Stimulated activated CD4-positive, alpha-beta T cell treated with anti-CD3 and anti-CD28 coated beads, Interleukin-15, amount 100 ng/mL, for 1 hour (primary cell): ENCODE measurements around the gene BBS2.
A peak's percentile ranks its signal among the peaks of the same experiment; 100 is the strongest.

ENCODE experiments used
- DNase-seq, 2 donors: peaks; one replicate each; pipeline ENCODE4 v3.0.0-alpha.2; 2020; ENCODE audit warnings: low read depth in 1 of 2, low spot score in 1 of 2

Gene BBS2

GRCh38 chr16:56477096-56477878 lies 42.5 kb downstream of the BBS2 start:
- no peak for DNase-seq

- no peak for DNase-seq
Observed at GRCh38 chr16:56475201-56475600, 44.6 kb downstream of the BBS2 start.

GRCh38 chr16:56470666-56471065 lies 49.2 kb downstream of the BBS2 start:
- DNase-seq, result no peak

- no peak for DNase-seq
Observed at GRCh38 chr16:56470232-56470631, 49.6 kb downstream of the BBS2 start.

- DNase-seq, result no peak
Observed at GRCh38 chr16:56469748-56470147, 50.1 kb downstream of the BBS2 start.

GRCh38 chr16:56468800-56469199 lies 51.0 kb downstream of the BBS2 start:
- DNase-seq, result no peak

GRCh38 chr16:56466344-56466743 lies 53.5 kb downstream of the BBS2 start:
- DNase-seq, result no peak

- DNase-seq, result no peak
Observed at GRCh38 chr16:56463153-56463552, 56.7 kb downstream of the BBS2 start.

GRCh38 chr16:56462064-56462796 lies 57.6 kb downstream of the BBS2 start:
- no peak for DNase-seq

- no peak for DNase-seq
Observed at GRCh38 chr16:56460101-56460500, 59.7 kb downstream of the BBS2 start.

- DNase-seq, result no peak
Observed at GRCh38 chr16:56457927-56458470, 61.8 kb downstream of the BBS2 start.

GRCh38 chr16:56451753-56452689 lies 67.8 kb downstream of the BBS2 start:
- peak in 1 of 2 donors; percentile 29 for DNase-seq

GRCh38 chr16:56450986-56451752 lies 68.7 kb downstream of the BBS2 start, which contains the start of the genes NUDT21 and OGFOD1:
TSS of gene NUDT21 (minus strand) at chr16:56451332. CDS start at chr16:56451202, 130 bp downstream.
TSS of gene OGFOD1 (plus strand) at chr16:56451554. CDS start at chr16:56451613, 59 bp downstream.
- peak; percentile 76 to 80 for DNase-seq

GRCh38 chr16:56450275-56450985 lies 69.4 kb downstream of the BBS2 start:
- DNase-seq, result no peak

GRCh38 chr16:56448005-56448404 lies 71.8 kb downstream of the BBS2 start:
- DNase-seq, result no peak

- no peak for DNase-seq
Observed at GRCh38 chr16:56447286-56447685, 72.5 kb downstream of the BBS2 start.

- no peak for DNase-seq
Observed at GRCh38 chr16:56438038-56438437, 81.8 kb downstream of the BBS2 start.

GRCh38 chr16:56436258-56436657 lies 83.6 kb downstream of the BBS2 start:
- no peak for DNase-seq
